K562 (cell line): ENCODE results near the gene ABCA3. TPM values are rescaled to one million over a fixed set of nuclear protein-coding genes. Genes with fewer than 3 reads are reported as not detected.

Experiments
- CUX1 ChIP-seq: fragments of 200-800 bp; sonication (Bioruptor generic); IDR thresholded peaks from 2 replicates; pipeline ENCODE4 v1.6.1; 2016; ENCODE audit warnings: missing genetic modification characterization, missing compliant biosample characterization
- EP400 ChIP-seq: fragments of 450-650 bp; IDR thresholded peaks from 2 replicates; pipeline ENCODE4 v1.6.1; 2017; ENCODE audit warnings: antibody characterized with exemption, mild to moderate bottlenecking, moderate library complexity
- HMGXB4 ChIP-seq: sonication (generic); formaldehyde crosslinking; IDR thresholded peaks from 2 replicates; pipeline ENCODE4 v1.8.1; 2023; ENCODE audit warnings: mild to moderate bottlenecking, missing genetic modification reagents
- MITF ChIP-seq: IDR thresholded peaks from 2 replicates; pipeline ENCODE4 v1.6.1; 2014; ENCODE audit warnings: antibody characterized with exemption
- RBBP5 ChIP-seq: fragments of 200-600 bp; sonication (generic); IDR thresholded peaks from 2 replicates; pipeline ENCODE4 v1.6.1; 2012; ENCODE audit warnings: borderline replicate concordance, mild to moderate bottlenecking, low read length, control low read depth, inconsistent platforms; ENCODE audit not compliant: insufficient read depth, poor library complexity, severe bottlenecking
- RFX5 ChIP-seq: IDR thresholded peaks from 2 replicates; pipeline ENCODE4 v1.6.1; 2011; ENCODE audit warnings: low read depth, mild to moderate bottlenecking, improper control_type of control experiment, low read length
- ZHX1 ChIP-seq: fragments of 150-350 bp; conservative IDR thresholded peaks from 2 replicates; pipeline ENCODE4 v1.6.1; 2014; ENCODE audit warnings: low read length
- ZNF57 ChIP-seq: fragments of 450-650 bp; formaldehyde crosslinking; IDR thresholded peaks from 2 replicates; pipeline ENCODE4 v1.4.0; 2020; ENCODE audit warnings: mild to moderate bottlenecking, moderate library complexity
- polyA plus RNA-seq, 8 experiments: library from polyadenylated mRNA; depleted of rRNA in 4 of 8; stranded (reverse) in 5 of 8; unstranded in 3 of 8; fragments of >200 nt; fragmentation: Nextera tagmentation in 2 of 8; fragmentation: Illumina TruSeq in 1 of 8; extraction: Ambion mirVana in 2 of 8; extraction: Trizol in 1 of 8; gene quantifications; 2 replicates each; pipeline versions ENCODE4 v1.2.1 to v1.2.3, GENCODE V29; 2011 to 2014; ENCODE audit warnings: inconsistent platforms in 1 of 8, missing spikeins in 1 of 8
- total RNA-seq, 7 experiments: library from RNA; depleted of rRNA in 6 of 7; stranded (reverse); fragments of >200 nt in 6 of 7; fragmentation: Illumina TruSeq in 2 of 7; extraction: Trizol in 2 of 7; gene quantifications; 2 replicates each; pipeline versions ENCODE4 v1.2.1 to v1.2.3, GENCODE V29; 2011 to 2021; ENCODE audit warnings: low replicate concordance in 1 of 7
- TF ChIP-seq, protein P1 (sequence below), 3 experiments: fragments of 200-800 bp in 1 of 3; sonication (Bioruptor generic) in 1 of 3; sonication (generic) in 1 of 3; formaldehyde crosslinking in 1 of 3; IDR thresholded peaks; 2 replicates each; pipeline versions ENCODE4 v1.6.1 to v1.8.0; 2016 to 2022; ENCODE audit warnings: mild to moderate bottlenecking in 2 of 3, missing compliant biosample characterization in 2 of 3, missing genetic modification characterization in 2 of 3, missing genetic modification reagents in 1 of 3

Gene ABCA3
- total and polyA plus RNA-seq, 9 of the 15 experiments (the other 6 are each of a cell fraction or from before 2014, with no cell fraction given), result 0.66 to 23.7 (median 6.9) TPM

GRCh38 chr16:2296661-2297505 lies 43.6 kb downstream of the ABCA3 start (continued):
- TF ChIP-seq ZHX1, result no peak
- 0 out of 2 replicates have a peak, but pooled peaks have one; percentile 7 for TF ChIP-seq ZNF57 (CRISPR knock-in tag)
- no peak for TF ChIP-seq CUX1 (CRISPR knock-in tag)
- TF ChIP-seq, protein P1, sequence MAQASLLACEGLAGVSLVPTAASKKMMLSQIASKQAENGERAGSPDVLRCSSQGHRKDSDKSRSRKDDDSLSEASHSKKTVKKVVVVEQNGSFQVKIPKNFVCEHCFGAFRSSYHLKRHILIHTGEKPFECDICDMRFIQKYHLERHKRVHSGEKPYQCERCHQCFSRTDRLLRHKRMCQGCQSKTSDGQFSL (CRISPR knock-in tag; IDR thresholded peaks at IDR 0.05), result peak; percentile 98
- TF ChIP-seq, protein P1 (tag; IDR thresholded peaks at IDR 0.05), result peak in 1 of 2 experiments; percentile 86; a peak in 2 of 4 replicates
- TF ChIP-seq HMGXB4 (CRISPR knock-in tag), result no peak
- no peak for TF ChIP-seq RBBP5
- TF ChIP-seq RFX5, result no peak
- no peak for TF ChIP-seq MITF
- peak; percentile 66; the same call in 1 of the 2 replicates for TF ChIP-seq EP400
